Mesothelial cell of epicardium (in vitro differentiated cells): Measurements from ENCODE around the gene GYG1. TPM values are rescaled to one million over a fixed set of nuclear protein-coding genes. Genes with fewer than 3 reads are reported as not detected.

ENCODE experiments used
- DNase-seq, 2 experiments: peaks; one replicate each; pipeline ENCODE4 v3.0.0; 2021; ENCODE audit warnings: low spot score in 2 of 2; ENCODE audit not compliant: unreplicated experiment in 2 of 2
- H3K27ac Mint-ChIP-seq: 2 replicates; pipeline ENCODE4 v1.8.0; 2021; ENCODE audit warnings: mixed read lengths
- H3K27me3 Mint-ChIP-seq: 2 replicates; pipeline ENCODE4 v1.8.0; 2021; ENCODE audit warnings: low read depth, mixed read lengths
- H3K36me3 Mint-ChIP-seq: 2 replicates; pipeline ENCODE4 v1.8.0; 2021; ENCODE audit warnings: mixed read lengths
- H3K4me1 Mint-ChIP-seq: 2 replicates; pipeline ENCODE4 v1.8.0; 2021; ENCODE audit warnings: mixed read lengths
- H3K4me3 Mint-ChIP-seq: 2 replicates; pipeline ENCODE4 v1.8.0; 2021; ENCODE audit warnings: mild to moderate bottlenecking, moderate library complexity, mixed read lengths
- H3K9me3 Mint-ChIP-seq: 2 replicates; pipeline ENCODE4 v1.8.0; 2021; ENCODE audit warnings: mixed read lengths
- CTCF ChIP-seq: fragments of 200-600 bp; sonication (generic); IDR thresholded peaks from one replicate; pipeline ENCODE4 v1.5.0; 2021; ENCODE audit warnings: antibody characterized with exemption; ENCODE audit not compliant: unreplicated experiment
- total RNA-seq: library from RNA; stranded (reverse); gene quantifications from 3 replicates; pipeline ENCODE4 v1.2.1, GENCODE V29; 2021

The GYG1 gene
- total RNA-seq, 1 donor from 2014 or later, result 20.9 TPM

- no peaks in the 10 kb centered on the region for H3K9me3 Mint-ChIP-seq
- H3K36me3 Mint-ChIP-seq, result peaks cover 13% of the 10 kb centered on the region
- TF ChIP-seq CTCF, result no peak
- H3K27ac Mint-ChIP-seq, result no peak overlapping the region
- DNase-seq, result no peak
- H3K4me1 Mint-ChIP-seq, result no peaks in the 10 kb centered on the region
- no peaks in the 10 kb centered on the region for H3K27me3 Mint-ChIP-seq
- H3K4me3 Mint-ChIP-seq, result no peak overlapping the region
Observed at GRCh38 chr3:149016669-149017541, 25.6 kb downstream of the GYG1 start.

GRCh38 chr3:149018247-149018646 is 26.9 kb downstream of the GYG1 start:
- H3K9me3 Mint-ChIP-seq, result no peaks in the 10 kb centered on the region
- peaks cover 16% of the 10 kb centered on the region for H3K36me3 Mint-ChIP-seq
- H3K4me1 Mint-ChIP-seq, result no peaks in the 10 kb centered on the region
- H3K27me3 Mint-ChIP-seq, result no peaks in the 10 kb centered on the region
- no peak for TF ChIP-seq CTCF
- DNase-seq, result no peak
- no peak overlapping the region for H3K27ac Mint-ChIP-seq
- H3K4me3 Mint-ChIP-seq, result no peak overlapping the region

GRCh38 chr3:149019580-149019979 is 28.2 kb downstream of the GYG1 start:
- no peak overlapping the region for H3K4me3 Mint-ChIP-seq
- DNase-seq, result no peak
- H3K36me3 Mint-ChIP-seq, result peaks cover 26% of the 10 kb centered on the region
- H3K27ac Mint-ChIP-seq, result no peak overlapping the region
- H3K27me3 Mint-ChIP-seq, result no peaks in the 10 kb centered on the region
- no peak for TF ChIP-seq CTCF
- H3K9me3 Mint-ChIP-seq, result peaks cover 6% of the 10 kb centered on the region
- no peaks in the 10 kb centered on the region for H3K4me1 Mint-ChIP-seq

GRCh38 chr3:149020196-149020838 is 29.0 kb downstream of the GYG1 start:
- Mint-ChIP-seq H3K27me3 (no peaks in the 10 kb centered on the region), H3K4me3 (no peak overlapping the region), H3K9me3 (peaks cover 12% of the 10 kb centered on the region), H3K4me1 (no peaks in the 10 kb centered on the region), H3K27ac (no peak overlapping the region), H3K36me3 (peaks cover 31% of the 10 kb centered on the region)
- TF ChIP-seq CTCF, result no peak
- no peak for DNase-seq

GRCh38 chr3:149020839-149021252 is 29.5 kb downstream of the GYG1 start:
- peaks cover 12% of the 10 kb centered on the region for H3K9me3 Mint-ChIP-seq
- H3K4me1 Mint-ChIP-seq, result no peaks in the 10 kb centered on the region
- H3K36me3 Mint-ChIP-seq, result peaks cover 31% of the 10 kb centered on the region
- DNase-seq, result no peak
- no peaks in the 10 kb centered on the region for H3K27me3 Mint-ChIP-seq
- no peak overlapping the region for H3K27ac Mint-ChIP-seq
- no peak overlapping the region for H3K4me3 Mint-ChIP-seq
- TF ChIP-seq CTCF, result no peak
